AG09309 (cell line): Measurements from ENCODE around the gene DNAJB9.
A peak's percentile ranks its signal among the peaks of the same experiment; 100 is the strongest.

ENCODE experiments used
- DNase-seq: peaks from one replicate; pipeline ENCODE4 v3.0.0-alpha.2; 2010; ENCODE audit warnings: low read depth
- H3K4me3 ChIP-seq: 2 replicates; pipeline ENCODE4 v1.5.1; 2011; ENCODE audit warnings: mild to moderate bottlenecking, low read depth, low read length, moderate library complexity; ENCODE audit not compliant: control insufficient read depth
- CTCF ChIP-seq: IDR thresholded peaks from 2 replicates; pipeline ENCODE4 v1.5.1; 2011; ENCODE audit warnings: mild to moderate bottlenecking, low read depth, low read length, inconsistent platforms; ENCODE audit not compliant: insufficient read depth, control insufficient read depth; ENCODE audit errors: missing control alignments

DNAJB9 gene

GRCh38 chr7:108570146-108570755 is 577 bp downstream of the DNAJB9 start:
- no peak for TF ChIP-seq CTCF
- DNase-seq: no peak
- H3K4me3 ChIP-seq: peak overlapping the region; percentile 90

- no peak overlapping the region for H3K4me3 ChIP-seq
- no peak for DNase-seq
- TF ChIP-seq CTCF: no peak
Observed at GRCh38 chr7:108572480-108572879, 2.8 kb downstream of the DNAJB9 start.

- no peak for TF ChIP-seq CTCF
- no peak overlapping the region for H3K4me3 ChIP-seq
- DNase-seq: no peak
Observed at GRCh38 chr7:108575156-108575555, 5.5 kb downstream of the DNAJB9 start.

- no peak for DNase-seq
- H3K4me3 ChIP-seq: no peak overlapping the region
- TF ChIP-seq CTCF: no peak
Observed at GRCh38 chr7:108576116-108576515, 6.4 kb downstream of the DNAJB9 start.

GRCh38 chr7:108578937-108579336 is 9.3 kb downstream of the DNAJB9 start:
- no peak for TF ChIP-seq CTCF
- no peak for DNase-seq
- no peak overlapping the region for H3K4me3 ChIP-seq

- no peak for DNase-seq
- TF ChIP-seq CTCF: no peak
- no peak overlapping the region for H3K4me3 ChIP-seq
Observed at GRCh38 chr7:108580298-108580697, 10.6 kb downstream of the DNAJB9 start.
